Fibroblast of gingiva (primary cell): Measurements from ENCODE around the gene DNAJB6.

ENCODE experiments used
- DNase-seq: peaks from one replicate; pipeline ENCODE4 v3.0.0-alpha.2; 2011; ENCODE audit warnings: low read depth

DNAJB6 gene

DNA sequence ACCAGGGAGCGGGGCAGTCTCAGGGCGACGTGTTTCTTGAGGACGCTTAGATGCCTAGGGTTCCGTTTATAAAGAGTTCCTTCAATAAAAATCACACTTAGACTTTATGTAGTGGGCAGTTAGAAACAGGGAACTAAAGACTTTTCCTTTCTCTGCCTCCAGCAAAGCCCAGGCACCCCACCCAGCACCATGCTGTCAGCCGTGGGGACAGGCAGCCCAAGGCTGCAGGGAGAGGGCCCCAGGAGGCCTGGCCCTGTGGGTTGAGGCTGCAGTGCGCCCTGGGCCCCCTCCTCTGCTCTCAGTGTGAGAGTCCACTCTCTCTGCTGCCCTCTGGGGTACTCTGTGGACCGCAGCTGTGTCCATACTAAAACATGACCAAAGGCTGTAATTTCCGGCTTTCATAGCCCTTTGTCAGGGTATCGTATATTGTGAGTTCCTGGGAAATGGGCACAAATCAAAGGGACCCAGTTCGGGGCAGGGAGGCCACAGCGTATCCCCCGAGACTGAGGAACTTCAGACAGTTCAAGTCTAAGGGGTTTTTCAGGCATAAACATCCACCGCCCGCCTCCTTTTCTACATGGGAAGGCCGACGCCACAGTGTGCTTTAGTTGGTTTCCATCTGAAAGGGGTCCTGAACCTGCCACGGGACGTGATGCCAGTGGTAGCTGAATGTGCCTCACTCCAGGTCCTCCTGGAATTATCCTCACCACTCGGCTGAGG lies 59.7 kb downstream of the DNAJB6 start:
- DNase-seq = no peak

DNA sequence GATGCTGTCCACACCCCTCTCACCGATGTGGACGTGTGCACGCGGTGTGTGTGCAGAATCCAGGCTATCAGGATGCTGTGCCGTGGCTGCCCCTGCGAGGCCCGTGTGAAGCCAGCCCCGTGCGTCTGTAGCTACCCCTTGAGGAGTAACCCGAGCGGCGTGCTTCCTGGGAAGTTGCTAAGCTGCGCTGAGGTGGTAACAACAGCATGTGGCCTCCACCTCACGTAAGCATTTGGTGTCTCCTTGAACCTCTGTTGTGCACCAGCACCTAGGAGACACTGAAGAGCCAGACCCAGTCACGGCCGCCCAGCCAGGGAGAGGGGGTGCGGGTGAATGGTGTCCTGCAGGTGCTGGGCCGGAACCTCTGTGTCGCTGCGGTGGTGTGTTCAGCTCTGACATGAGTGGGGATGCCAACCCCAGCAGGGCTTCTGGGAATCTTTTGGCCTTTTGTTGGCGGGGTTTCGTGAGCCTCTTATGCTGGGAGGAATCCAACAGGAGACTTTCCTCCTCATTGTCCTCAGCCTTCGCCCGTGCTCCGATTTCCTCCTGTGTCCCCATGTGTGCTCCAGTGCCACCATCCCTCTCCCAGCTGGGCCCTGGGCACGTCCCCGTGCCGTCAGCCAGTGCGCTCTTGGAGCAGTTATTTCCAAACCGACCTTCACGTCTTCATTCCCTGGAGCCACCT lies 60.4 kb downstream of the DNAJB6 start:
- DNase-seq = no peak

DNA sequence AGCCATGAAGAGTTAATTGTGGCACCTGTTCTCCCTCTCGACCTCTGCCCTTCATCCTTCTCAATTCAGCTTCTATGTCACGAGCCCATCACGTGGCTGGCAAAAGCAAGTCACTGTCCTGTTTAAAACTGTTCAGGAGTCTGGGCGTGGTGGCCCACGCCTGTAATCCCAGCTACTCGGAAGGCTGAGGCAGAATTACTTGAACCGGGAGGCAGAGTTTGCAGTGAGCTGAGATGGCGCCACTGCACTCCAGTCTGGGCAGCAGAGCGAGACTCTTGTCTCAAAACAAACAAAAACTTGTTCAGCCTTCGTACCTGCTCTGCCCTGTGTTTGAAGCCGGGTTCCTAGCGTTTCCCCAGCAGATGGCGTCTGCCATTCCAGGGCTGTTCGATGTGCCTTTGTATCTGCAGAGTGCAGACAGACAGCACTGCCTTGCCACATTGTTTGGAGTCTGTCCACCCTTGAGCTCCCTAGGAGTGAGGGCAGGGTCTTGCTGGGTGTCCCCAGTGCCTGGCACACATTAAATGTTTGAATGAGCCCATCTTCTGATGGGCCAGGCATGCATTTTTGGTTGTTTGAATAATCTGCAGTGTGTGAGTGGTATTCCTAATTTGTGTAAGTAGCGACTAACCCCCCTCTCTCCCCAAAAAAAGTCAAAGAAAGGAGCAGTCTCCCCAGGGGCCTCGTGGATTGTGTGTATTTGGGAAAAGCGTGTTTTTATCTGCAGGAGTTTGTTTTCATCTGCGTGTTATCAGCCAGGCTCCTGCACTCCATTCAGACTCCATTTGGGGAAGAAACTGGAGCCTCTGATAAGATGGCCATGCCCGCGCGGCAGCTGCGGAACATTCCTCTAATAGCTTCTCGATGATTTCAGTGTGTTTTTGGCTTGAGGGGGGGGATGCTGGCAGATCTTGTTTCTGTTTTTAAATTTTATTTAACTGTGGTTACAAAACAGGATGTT lies 61.2 kb downstream of the DNAJB6 start:
- peak; percentile 85 for DNase-seq

DNA sequence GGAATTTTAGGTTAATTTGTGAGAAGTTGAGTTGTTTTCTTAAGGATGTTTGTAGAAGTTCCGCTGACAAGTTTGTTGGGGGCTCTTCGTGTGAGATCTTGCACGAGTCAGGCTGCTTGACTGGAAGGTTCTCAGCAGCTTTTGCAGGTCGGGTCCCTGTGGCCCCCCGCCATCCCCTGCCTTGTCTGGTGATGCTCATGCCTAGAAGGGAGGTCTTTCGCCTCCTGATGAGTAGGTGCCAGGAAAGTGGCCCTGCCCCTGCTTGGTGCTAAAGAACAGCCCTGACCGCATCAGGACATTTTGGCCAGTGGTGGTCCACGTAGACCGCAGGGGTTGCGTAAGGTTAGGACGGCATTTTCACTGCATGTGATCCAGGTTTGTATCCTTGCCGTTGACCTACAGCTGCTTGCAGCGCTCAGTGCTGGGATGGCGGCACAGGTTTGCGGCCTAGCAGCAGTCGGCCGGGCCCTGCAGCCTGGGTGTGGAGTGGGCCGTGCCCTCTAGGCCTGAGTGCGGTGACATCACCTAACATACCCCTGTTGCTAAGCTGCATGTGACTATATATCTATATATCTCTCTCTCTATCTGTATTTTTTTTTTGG lies 62.4 kb downstream of the DNAJB6 start:
- DNase-seq = no peak

DNA sequence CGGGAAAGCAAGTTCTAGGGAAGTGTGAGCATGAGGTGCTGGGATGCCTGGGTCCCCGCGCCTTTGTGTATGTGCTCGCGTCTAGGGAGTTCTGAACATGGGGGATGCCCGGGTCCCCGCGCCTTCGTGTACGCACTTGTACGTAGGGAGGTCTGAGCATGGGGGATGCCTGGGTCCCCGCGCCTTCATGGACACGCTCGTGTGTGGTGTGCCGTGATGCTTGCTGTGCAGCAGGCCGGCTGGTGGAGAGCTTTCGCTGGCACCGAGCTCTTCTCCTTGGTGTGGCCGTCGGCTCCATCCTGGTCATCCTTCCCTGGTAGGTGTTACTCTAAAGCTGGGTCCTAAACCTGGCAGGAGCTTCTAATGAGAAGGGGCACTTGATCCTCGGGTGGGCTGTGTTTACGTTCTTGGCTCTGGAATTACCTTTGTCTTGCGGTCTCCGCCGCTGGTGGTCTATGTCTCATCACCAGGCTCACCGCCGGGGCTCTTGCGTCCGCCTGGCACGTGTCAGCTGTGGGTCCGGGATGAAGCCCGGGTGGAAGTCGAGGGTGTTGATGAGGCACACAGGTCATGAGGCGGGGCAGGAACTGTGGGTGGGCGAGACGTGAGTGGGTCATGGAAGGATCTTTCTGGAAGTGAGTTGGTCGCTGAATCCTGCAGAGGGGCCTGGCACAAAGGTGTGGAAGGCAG lies 63.5 kb downstream of the DNAJB6 start:
- DNase-seq = no peak

DNA sequence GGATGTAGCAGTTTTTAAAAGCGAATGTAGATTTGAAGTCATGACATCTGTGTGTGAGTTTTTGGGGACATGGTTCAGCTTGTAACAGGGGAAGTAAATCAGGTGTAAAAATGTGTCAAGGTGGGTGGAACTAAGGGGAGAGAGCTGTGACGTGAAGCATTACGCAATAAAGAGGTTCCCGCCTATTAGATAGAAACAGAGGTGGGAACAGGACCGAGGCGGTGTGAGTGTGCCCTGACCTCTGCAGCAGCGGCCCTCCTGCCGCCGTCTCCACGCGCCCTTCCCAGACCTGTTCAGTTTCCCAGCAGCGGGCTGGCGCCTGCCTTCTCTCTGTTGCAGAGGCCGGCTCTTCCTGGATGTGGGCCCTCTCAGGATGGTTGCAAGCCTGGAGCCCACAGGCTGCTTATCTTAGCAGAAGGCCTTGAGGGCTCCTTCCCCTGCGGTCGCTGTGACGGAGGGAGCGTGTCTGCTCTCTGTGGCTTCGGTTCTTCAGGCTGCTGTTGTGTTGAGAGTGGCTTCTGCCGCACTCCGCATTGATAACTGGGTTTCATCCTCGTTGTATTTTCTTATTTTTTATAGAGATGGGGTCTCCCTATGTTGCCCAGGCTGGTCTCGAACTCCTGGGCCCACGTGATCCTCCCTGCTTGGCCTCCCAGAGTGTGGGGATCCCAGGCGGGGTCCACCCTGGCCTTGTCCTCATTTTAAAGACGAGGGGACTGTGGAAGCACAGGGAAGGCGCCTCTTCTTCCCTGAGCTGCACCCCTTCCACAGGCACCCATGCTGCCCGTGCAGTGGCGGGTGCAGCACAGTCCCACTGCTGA lies 65.0 kb downstream of the DNAJB6 start:
- no peak for DNase-seq

DNA sequence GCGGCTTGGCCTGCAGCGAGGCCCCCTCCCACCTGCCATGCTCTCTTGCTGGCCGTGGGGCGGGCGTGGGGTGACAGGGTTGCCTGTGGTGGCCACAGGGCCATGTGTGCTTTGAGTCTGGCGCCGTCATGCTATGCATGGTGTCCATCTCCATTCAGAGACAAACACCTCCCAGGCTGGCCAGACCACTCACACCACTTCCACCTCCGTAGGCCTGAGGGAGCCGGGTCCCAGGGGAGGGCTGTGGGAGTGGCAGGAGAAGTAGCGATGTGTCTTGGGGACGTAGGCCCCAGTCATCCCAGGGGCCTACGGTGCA lies 65.5 kb downstream of the DNAJB6 start:
- no peak for DNase-seq

DNA sequence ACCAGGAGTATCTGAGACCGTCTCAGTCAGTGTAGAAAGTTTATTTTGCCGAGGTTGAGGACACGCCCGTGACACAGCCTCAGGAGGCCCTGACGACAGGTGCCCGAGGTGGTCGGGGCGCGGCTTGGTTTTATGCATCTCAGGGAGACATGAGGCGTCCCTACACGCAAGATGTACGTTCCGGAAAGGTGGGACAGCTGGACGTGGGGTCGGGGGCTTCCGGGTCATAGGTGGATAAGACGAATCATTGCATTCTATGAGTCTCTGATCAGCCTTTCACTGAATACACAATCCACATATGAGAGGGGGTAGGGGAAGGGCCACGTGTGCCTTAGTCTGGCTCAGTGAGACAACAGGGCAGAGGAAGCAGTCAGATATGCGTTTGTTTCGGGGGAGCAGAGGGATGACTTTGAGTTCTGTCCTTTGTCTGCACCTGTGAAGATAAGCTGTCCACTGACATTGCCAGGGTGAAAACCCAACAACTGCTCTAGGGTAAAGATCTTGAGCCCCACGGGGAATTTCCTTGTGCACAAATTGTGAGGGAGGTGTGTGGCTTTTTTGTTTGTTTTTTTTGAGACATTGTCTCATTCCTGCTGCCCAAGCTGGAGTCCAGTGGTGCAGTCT lies 66.2 kb downstream of the DNAJB6 start:
- DNase-seq = no peak

DNA sequence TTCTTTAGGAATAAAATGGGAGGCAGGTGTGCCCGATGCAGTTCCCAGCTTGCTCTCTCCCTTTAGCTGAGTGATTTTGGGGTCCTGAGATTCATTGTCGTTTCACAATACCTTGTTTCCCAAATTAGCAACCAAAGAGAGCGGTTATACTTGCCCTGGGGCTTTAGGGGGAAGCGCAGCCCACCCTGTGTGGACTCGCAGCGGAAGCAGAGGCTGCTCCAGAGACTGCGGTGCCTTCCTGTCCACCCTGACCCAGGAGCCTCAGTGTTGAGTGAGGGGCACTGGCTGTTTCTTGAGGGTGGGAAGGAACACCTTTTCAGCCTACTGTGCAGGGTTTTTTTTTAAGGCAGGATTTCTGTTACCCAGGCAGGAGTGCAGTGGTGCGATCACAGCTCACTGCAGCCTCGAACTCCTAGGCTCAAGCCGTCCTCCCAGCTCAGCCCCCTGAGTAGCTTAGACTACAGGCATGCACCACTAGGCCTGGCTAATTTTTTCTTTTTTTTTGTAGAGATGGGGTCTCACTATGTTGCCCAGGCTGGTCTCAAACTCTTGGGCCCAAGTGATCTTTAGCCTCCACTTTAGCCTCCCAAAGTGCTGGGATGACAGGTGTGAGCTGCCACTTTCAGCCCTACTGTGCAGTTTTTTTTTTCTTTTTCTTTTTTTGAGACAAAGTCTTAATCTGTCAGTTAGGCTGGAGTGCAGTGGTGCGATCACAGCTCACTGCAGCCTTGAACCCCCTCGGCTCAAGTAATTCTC lies 67.0 kb downstream of the DNAJB6 start:
- no peak for DNase-seq

DNA sequence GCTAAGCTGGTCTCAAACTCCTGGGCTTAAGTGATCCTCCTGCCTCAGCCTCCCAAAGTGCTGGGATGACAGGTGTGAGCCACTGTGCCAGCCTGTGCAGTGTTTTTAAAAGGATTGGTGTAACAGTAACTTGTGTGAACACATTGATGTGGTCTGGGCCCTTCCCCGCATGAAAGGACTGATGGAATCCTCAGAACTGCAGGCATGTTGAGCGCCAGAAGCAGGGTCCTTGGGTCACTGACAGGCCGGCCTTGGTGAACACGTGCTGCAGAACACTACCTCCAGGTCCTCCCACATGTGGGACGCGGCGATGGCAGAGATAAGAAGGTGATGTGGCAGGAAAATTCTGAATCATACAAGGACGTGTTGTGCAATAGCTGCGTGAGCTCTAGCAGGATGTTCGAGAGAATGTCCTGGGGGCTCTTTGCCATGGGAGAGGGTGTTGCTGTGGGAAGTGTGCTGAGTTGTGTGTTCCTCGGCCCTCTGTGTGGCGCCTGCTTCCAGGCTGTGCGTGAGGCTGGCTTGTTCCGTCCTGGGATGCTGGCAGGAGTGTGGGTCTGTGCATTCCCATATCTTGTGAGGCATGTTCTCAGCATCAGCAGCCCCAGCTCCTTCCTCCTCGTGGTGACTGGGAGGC lies 68.2 kb downstream of the DNAJB6 start:
- peak; percentile 56 for DNase-seq

DNA sequence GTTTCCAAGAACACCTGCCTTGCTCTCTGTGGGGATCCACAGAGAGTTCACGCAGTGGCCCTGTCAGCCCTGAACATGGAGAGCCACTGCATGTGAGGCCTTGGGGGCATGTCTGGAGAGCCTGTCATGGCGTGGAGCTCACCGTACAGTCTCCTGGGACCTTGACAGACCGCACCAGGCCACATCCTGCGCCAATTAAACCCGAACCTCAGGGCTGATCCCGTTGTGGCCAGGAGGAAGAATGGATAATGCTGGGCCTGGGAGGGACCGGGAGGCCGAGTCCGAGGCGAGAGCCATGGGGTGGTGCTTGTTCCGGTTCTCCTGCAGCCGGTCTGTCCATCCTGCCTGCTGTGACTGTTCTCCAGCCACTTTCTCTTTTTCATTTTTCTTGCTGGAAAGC lies 68.7 kb downstream of the DNAJB6 start:
- DNase-seq = no peak

DNA sequence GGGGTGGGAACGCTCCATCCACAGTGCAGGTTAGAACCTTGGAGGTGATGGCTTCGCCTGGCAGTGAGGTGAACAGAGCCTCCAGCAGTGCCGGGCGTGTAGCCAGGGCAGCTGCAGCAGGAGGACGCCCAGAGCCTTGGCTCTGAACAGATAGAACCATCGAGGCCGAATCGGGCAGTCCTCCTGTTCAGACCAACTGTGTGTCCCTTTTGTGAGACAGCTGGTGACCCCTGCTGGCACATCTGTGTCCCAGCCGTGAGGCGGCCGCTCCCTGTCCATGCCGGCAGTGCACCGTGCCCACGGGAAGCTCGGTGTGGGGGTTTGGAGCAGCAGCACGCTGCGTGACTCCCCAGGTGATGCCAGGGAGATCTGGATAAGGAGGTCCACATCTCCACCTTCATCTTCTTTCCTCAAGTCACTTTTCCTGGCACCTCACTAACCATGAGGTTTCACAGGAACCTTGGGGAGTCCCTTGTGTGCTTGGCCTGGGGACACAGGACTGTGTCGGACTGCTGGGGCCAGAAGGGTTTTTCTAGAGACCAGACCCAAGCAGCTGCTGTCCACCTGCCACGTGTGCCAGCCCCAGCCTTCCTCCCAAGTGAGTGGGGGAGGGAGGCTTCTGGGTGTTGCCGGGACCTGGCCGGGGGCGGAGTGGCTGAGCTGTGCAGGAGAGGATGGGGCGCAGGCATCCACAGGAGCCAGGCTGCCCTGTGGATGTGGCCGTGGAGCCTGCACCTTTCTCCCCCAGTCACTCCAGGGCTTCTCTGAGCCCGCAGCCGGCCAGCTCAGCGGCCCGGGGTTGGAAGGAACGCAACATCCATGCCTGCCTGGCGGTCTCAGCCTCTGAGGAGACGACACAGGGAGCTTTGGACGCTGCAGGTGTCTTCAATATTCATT lies 69.4 kb downstream of the DNAJB6 start:
- DNase-seq = no peak

DNA sequence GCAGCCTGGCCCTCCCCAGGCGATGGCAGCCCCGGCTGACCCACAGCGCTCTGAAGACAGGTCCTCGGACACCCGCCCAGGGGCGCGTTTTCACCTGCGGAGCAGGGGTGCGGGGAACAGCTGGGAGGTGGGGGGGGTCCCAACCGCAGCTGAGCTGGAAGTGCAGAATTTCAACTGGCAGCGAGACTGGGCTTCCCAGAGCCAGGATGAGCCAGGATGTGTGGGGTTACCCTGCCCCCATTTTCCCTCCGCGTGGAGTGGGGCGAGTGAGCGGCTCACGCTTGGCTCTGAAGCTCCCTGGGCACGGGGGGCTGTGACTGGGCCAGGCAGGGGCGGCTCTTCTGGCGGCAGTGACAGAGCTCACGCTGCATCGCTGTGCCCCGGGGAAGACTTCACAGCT lies 70.2 kb downstream of the DNAJB6 start:
- no peak for DNase-seq

DNA sequence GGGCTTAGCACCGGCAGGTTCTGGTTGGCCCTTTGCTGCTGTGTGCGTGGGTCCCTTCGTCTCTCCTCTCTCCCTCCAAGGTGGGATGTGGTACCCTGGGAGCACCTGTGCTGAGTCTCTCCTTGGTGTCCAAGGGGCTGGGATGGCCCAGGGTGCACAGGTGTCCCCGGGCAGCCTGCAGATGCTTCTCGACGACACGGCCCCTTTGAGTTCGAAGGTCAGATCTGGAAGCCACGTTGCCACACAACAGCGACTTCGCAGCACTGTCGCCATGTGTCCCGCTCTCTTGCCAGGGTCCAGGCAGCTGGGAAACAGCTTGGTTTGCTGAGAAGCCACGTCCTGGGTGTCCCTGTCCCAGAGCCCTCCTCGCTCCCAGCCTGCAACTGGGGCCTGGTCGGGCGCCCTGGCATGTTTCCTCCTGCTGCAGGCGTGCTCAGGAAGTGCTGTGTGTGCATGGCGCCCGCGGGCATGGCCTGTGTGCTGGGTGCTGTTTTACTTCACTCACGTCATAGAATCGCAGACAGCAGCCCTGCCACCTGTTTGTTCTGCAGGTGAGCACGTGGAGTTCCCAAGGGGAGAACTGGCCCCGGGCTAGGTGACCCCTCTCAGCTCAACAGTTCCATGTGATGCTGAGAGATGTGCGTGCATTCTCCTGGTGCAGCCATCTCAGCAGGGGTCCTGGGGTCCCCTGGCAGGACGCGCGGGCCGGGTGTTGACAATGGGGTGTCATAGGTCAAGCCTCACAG lies 70.9 kb downstream of the DNAJB6 start:
- no peak for DNase-seq

DNA sequence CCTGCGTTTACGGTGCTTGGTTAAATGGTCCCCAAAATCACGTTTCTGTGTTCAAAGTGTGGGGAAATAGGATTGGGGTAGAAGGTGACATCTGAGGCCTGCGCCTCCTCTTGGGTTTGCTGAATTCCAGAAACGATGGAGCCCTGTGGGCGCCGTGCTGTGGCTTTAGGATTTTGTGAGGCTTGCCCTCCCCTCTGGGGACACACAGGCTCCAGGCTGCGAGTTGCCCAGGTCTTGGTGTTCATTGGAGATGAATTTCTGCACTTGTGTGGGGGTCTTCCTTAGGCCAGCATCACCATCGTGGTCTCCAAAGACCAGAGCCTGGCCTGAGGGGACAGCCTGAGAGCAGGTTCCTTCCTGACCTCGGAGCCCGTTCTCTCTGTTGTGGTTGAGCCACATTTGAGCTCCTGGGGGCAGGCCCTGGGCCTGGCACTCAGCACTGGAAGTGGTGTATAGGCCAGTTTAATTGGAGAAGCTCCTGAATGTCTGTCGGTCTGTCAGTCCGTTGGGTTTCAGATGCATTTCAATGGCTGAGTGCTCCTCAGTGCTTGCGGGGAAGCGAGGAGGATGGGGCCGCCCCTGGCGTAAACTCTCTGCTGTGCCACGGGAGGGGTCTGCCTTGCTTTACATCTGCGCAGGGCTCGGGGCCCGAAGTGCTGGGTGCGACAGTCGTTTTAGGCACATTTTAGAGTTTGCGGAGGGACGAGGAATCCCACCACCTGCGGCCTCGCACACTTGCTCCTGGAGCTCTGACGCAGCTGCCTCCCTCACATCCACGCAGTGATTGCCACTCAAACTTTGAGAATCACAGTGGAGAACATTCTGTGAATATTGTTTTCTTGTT lies 71.7 kb downstream of the DNAJB6 start:
- no peak for DNase-seq

DNA sequence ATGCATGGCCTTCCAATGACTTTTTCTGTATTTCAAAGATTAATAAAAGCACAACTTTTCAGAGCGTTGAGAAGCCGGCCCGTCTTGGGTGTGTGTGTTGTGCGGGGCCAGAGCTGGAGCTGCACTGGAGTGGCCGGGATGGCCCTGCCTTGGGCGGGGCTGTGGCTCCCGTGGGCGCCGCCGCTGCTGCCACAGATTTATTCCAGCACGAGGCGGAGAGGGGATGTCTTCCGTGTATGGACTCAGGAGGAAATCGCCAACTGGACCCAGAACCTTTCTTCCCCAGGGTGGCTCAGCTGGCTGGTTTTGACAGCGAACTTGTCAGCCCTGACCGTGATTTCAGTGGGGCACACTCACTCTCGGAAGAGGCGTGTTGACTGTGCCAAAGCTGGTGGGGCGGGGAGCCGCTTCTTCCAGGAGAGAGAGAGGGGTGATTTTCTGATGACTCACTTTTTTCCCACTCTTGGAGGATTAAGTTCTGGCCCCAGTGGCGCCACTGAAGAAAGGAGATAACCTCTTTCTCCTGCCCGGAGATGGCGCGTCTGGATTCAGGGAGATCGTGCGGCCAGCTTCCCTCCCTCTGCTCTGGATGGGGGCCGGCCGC lies 72.4 kb downstream of the DNAJB6 start:
- no peak for DNase-seq
